K562 (cell line): ENCODE results near the gene GRK3. TPM values are rescaled to one million over a fixed set of nuclear protein-coding genes. Genes with fewer than 3 reads are reported as not detected.

Source experiments
- ASH1L ChIP-seq: fragments of 450-650 bp; IDR thresholded peaks from 2 replicates; pipeline ENCODE4 v1.6.1; 2018; ENCODE audit warnings: borderline replicate concordance, mild to moderate bottlenecking, low read depth; ENCODE audit not compliant: partially characterized antibody
- CCNT2 ChIP-seq: IDR thresholded peaks from 2 replicates; pipeline ENCODE4 v1.6.1; 2011; ENCODE audit warnings: borderline replicate concordance, low read depth, mild to moderate bottlenecking, moderate library complexity, mixed read lengths, low read length; ENCODE audit not compliant: insufficient read length; ENCODE audit errors: extremely low read depth
- SRSF7 ChIP-seq: fragments of 200-400 bp; formaldehyde crosslinking; optimal IDR thresholded peaks from 2 replicates; pipeline ENCODE3; 2017; ENCODE audit warnings: mild to moderate bottlenecking, low read depth, low read length
- ZNF140 ChIP-seq: fragments of 250-450 bp; sonication (Bioruptor Pico); IDR thresholded peaks from 2 replicates; pipeline ENCODE4 v1.8.0; 2021; ENCODE audit warnings: moderate library complexity, mild to moderate bottlenecking, inconsistent platforms
- ZNF3 ChIP-seq: fragments of 250-450 bp; sonication (Bioruptor Pico); IDR thresholded peaks from 2 replicates; pipeline ENCODE4 v1.5.0; 2021; ENCODE audit warnings: mild to moderate bottlenecking, moderate library complexity
- polyA plus RNA-seq, 8 experiments: library from polyadenylated mRNA; depleted of rRNA in 4 of 8; stranded (reverse) in 5 of 8; unstranded in 3 of 8; fragments of >200 nt; fragmentation: Nextera tagmentation in 2 of 8; fragmentation: Illumina TruSeq in 1 of 8; extraction: Ambion mirVana in 2 of 8; extraction: Trizol in 1 of 8; gene quantifications; 2 replicates each; pipeline versions ENCODE4 v1.2.1 to v1.2.3, GENCODE V29; 2011 to 2014; ENCODE audit warnings: inconsistent platforms in 1 of 8, missing spikeins in 1 of 8
- total RNA-seq, 7 experiments: library from RNA; depleted of rRNA in 6 of 7; stranded (reverse); fragments of >200 nt in 6 of 7; fragmentation: Illumina TruSeq in 2 of 7; extraction: Trizol in 2 of 7; gene quantifications; 2 replicates each; pipeline versions ENCODE4 v1.2.1 to v1.2.3, GENCODE V29; 2011 to 2021; ENCODE audit warnings: low replicate concordance in 1 of 7
- TF ChIP-seq, protein P1 (sequence below), 2 experiments: fragments of 450-650 bp; IDR thresholded peaks; 2 replicates each; pipeline ENCODE4 v1.6.1; 2016
- TF ChIP-seq, protein P2 (sequence below): IDR thresholded peaks from 2 replicates; pipeline ENCODE4 v1.6.1; 2012; ENCODE audit warnings: low read depth, low read length, improper control_type of control experiment, borderline replicate concordance

GRK3 gene
- total and polyA plus RNA-seq, 9 of the 15 experiments (the other 6 are each of a cell fraction or from before 2014, with no cell fraction given) = 1.4 to 7.6 (median 3.6) TPM

DNA sequence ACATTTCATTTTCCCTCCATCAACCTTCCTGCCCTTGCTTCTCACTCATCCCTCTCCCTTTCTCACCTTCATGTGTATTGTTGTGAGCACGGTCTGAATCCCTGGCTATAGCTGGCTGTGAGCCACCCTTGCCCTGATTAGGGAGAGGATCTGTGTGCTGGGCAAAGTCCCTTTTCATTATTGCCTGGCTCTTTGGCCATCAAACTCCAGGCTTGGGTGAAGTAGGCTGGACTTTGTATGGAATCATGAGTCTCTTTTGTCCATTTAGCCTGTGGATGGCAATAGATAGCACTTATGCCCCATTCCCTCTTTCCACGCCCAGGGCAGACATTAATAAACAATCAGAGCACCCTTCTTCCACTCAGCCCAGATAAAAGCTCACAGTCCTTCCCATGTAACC lies 184.2 kb downstream of the GRK3 start (continued):
- TF ChIP-seq, protein P1, sequence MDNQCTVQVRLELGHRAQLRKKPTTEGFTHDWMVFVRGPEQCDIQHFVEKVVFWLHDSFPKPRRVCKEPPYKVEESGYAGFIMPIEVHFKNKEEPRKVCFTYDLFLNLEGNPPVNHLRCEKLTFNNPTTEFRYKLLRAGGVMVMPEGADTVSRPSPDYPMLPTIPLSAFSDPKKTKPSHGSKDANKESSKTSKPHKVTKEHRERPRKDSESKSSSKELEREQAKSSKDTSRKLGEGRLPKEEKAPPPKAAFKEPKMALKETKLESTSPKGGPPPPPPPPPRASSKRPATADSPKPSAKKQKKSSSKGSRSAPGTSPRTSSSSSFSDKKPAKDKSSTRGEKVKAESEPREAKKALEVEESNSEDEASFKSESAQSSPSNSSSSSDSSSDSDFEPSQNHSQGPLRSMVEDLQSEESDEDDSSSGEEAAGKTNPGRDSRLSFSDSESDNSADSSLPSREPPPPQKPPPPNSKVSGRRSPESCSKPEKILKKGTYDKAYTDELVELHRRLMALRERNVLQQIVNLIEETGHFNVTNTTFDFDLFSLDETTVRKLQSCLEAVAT (IDR thresholded peaks at IDR 0.05) = no peak
- TF ChIP-seq ZNF140 (CRISPR knock-in tag) (no peak), CCNT2 (no peak), SRSF7 (no peak), ZNF3 (no peak), ASH1L (no peak)
- TF ChIP-seq, protein P2, sequence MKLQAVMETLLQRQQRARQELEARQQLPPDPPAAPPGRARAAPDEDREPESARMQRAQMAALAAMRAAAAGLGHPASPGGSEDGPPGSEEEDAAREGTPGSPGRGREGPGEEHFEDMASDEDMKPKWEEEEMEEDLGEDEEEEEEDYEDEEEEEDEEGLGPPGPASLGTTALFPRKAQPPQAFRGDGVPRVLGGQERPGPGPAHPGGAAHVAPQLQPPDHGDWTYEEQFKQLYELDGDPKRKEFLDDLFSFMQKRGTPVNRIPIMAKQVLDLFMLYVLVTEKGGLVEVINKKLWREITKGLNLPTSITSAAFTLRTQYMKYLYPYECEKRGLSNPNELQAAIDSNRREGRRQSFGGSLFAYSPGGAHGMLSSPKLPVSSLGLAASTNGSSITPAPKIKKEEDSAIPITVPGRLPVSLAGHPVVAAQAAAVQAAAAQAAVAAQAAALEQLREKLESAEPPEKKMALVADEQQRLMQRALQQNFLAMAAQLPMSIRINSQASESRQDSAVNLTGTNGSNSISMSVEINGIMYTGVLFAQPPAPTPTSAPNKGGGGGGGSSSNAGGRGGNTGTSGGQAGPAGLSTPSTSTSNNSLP = no peak
